Measurements from ENCODE around the gene MMUT.
A peak's percentile ranks its signal among the peaks of the same experiment; 100 is the strongest.
"Not testable (repeated sequence)": the region's sequence is repeated elsewhere in the genome, so short reads cannot be mapped to it uniquely, and the experiment has no call there.

Gene MMUT

GRCh38 chr6:49462927-49463611 is at the start of gene MMUT, which contains the start of gene CENPQ:
MMUT (minus strand) TSS chr6:49463253; CDS start chr6:49459466, 3,787 bp downstream.
CENPQ (plus strand) TSS chr6:49463370; CDS start chr6:49470177, 6,807 bp downstream.
- peak; percentile 79 for DNase-seq (ENCODE audit: low read depth, low spot score)

DNA sequence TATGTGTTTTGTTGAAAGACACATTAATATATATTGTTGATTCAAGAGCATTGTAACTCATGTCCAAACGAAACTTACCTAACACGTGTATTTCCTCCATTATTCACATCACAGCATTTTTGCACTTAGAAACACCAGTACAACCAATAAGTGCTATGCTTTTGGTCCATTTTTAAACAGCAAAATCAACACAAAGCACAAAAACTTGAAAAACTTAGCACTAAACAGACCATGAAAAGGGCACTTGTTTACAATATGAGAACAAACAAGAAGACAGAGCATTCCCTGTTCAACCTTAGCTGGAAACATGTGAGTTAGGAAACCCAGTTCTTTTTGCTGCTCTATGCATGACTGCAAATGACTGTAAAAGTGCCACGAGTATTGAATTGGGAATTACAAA is 46.3 kb upstream of the MMUT start:
- DNase-seq (ENCODE audit: low read depth, low spot score): no peak

DNA sequence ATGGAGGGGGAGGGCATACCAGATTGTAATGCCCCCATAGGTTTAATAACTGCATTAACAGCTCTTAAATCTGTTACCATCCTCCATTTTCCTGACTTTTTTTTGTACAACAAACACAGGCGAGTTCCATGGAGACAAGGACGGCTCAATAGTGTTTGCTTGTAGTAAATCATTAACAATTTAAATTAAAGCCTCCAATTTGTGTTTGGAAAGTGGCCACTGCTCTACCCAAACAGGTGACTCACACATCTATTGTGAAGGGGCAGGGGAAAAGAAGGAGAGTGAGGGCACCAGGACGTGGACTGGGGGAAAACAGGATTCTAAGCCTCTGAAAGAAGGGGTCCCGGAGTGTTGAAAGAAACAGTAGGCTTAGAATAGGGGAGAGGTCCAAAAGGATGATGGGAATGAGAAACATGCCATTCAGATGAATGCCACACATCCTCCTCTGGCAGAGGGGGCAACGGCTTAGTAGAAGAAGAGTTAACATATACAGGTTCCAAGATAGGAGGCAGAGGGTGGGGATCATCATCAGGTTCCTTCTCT is 43.6 kb upstream of the MMUT start:
- DNase-seq (ENCODE audit: low read depth, low spot score): no peak

- DNase-seq (ENCODE audit: low read depth, low spot score): no peak
Observed at GRCh38 chr6:49504666-49505065, 41.6 kb upstream of the MMUT start.

DNA sequence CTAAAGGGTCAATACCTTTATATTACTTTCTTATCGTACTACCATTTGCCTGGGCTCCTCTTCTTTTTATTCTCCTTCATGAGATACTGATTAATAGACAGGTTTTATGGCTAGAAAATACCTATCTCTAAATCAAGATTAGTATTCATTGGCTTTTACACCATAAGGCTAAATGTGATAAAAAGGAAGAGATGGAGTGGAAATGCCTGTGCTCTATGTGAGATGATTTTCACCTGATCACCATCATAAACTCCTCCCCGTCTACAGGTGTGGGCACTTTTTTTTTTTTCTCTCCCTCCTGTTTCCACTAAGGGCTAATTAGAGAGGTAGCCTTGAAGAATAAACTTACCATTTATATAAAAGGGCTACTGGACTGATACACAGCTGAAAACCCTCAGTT is 36.6 kb upstream of the MMUT start, which contains the start of gene GLYATL3:
Gene GLYATL3 (plus strand): TSS at position 301 of the 400 bp plus-strand sequence. CDS start 12,068 bp downstream, outside the sequence.
- DNase-seq (ENCODE audit: low read depth, low spot score): no peak

GRCh38 chr6:49499126-49499525 is 36.1 kb upstream of the MMUT start:
- no peak for DNase-seq (ENCODE audit: low read depth, low spot score)

DNA sequence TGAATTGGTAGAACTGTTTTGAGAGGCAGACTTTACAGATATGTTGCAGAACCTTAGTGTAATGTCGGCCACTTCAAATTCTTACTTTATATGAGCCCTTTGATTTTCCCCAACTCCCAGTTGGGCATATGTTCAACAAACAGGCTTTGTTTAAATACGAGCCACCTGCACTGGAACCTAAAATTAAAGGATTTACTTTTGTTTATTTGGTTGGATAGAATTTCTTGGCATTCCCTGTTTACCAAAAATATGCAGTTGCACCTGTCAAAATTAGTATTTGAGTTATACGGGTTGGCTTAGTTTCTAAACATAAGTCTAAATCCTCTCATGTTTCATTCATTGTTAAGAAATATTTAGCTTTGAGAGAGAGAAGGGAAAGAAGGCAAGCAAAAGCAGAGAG is 34.3 kb upstream of the MMUT start:
- DNase-seq (ENCODE audit: low read depth, low spot score): no peak

DNA sequence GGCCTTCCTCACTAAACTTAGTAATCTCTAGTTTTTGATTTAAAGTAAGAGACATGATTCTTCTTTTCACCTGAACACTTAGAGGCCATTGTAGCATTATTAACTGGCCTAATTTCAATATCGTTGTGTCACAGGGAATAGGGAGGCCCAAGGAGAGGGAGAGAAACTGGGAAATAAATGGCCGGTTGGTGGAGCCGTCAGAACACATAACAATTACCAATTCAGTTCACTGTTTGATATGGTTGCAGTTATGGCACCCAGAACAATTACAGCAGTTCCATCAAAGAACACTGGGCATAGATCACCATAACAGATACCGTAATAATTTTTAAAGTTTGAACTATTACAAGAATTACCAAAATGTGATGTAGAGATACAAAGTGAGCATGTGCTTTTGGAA is 27.6 kb upstream of the MMUT start:
- no peak for DNase-seq (ENCODE audit: low read depth, low spot score)

- DNase-seq (ENCODE audit: low read depth, low spot score): not testable (repeated sequence)
Observed at GRCh38 chr6:49483380-49483779, 20.3 kb upstream of the MMUT start.

GRCh38 chr6:49481846-49482245 is 18.8 kb upstream of the MMUT start:
- DNase-seq (ENCODE audit: low read depth, low spot score): not testable (repeated sequence)

- no peak for DNase-seq (ENCODE audit: low read depth, low spot score)
Observed at GRCh38 chr6:49479308-49479970, 16.4 kb upstream of the MMUT start.

DNA sequence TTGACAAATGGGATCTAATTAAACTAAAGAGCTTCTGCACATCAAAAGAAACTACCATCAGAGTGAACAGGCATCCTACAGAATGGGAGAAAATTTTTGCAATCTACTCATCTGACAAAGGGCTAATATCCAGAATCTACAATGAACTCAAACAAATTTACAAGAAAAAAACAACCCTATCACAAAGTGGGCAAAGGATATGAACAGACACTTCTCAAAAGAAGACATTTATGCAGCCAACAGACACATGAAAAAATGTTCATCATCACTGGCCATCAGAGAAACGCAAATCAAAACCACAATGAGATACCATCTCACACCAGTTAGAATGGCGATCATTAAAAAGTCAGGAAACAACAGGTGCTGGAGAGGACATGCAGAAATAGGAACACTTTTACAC is 13.5 kb upstream of the MMUT start:
- DNase-seq (ENCODE audit: low read depth, low spot score): not testable (repeated sequence)

DNA sequence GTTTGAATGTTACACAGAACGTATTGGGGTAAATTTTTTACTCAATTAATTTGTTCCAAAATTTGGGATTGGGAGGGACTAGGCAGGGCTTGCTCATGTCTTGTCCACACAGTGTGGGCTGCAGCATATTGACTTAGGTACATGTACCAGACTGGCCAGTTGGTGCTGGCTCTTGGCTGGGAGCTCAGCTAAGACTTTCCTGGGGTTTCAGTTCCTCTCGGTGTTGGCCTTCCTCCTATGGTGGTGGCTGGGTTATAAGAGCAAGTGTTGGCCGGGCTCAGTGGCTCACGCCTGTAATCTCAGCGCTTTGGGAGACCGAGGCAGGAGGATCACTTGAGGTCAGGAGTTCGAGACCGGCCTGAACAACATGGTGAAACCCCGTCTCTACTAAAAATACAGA is 5.0 kb upstream of the MMUT start:
- no peak for DNase-seq (ENCODE audit: low read depth, low spot score)

- no peak for DNase-seq (ENCODE audit: low read depth, low spot score)
Observed at GRCh38 chr6:49464691-49465090, 1.6 kb upstream of the MMUT start.

DNA sequence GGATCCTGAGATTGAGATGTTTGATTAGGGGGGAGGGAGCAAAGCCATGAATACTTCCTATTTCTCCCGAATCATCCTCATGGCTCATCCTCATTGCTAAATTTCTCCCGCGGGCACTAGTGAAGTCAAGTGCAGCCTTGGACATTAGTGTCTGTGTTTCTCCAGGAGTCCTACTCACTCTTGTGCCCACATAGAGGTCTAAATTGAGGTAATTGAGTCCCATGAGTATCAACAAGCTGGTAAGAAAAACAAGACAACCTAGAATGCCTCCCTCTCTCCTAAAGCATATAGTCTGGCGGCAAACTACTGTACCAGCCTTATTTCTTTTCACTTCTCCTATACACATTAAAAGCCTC is 537 bp upstream of the MMUT start:
- DNase-seq (ENCODE audit: low read depth, low spot score): no peak

DNA sequence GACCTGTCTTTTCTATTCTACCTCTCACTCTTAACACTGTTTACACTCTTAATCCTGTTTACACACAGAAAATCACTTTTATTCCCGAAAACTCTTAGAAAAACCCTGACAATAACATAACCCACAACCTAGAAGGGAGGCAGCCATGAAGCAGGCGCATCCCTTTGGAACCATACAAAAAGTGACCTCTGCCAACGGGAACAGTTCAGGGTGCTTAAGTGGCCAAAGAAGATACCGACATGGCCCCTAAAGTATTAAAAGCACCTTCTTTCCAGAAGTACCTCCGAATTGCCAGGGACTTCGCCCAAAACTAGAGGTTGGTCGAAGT is 490 bp downstream of the MMUT start:
- DNase-seq (ENCODE audit: low read depth, low spot score): no peak

- DNase-seq (ENCODE audit: low read depth, low spot score): no peak
Observed at GRCh38 chr6:49462071-49462470, 982 bp downstream of the MMUT start.

- DNase-seq (ENCODE audit: low read depth, low spot score): no peak
Observed at GRCh38 chr6:49457771-49458170, 5.3 kb downstream of the MMUT start.

- DNase-seq (ENCODE audit: low read depth, low spot score): no peak
Observed at GRCh38 chr6:49454787-49455709, 8.0 kb downstream of the MMUT start.

- DNase-seq (ENCODE audit: low read depth, low spot score): no peak
Observed at GRCh38 chr6:49453221-49453620, 9.8 kb downstream of the MMUT start.

- DNase-seq (ENCODE audit: low read depth, low spot score): no peak
Observed at GRCh38 chr6:49430866-49431265, 32.2 kb downstream of the MMUT start.

GRCh38 chr6:49430187-49430586 is 32.9 kb downstream of the MMUT start:
- DNase-seq (ENCODE audit: low read depth, low spot score): no peak
